ENCODE results near the gene HJURP. TPM values are rescaled to one million over a fixed set of nuclear protein-coding genes. Genes with fewer than 3 reads are reported as not detected.
"Not testable (repeated sequence)": the region's sequence is repeated elsewhere in the genome, so short reads cannot be mapped to it uniquely, and the experiment has no call there.

The HJURP gene, protein sequence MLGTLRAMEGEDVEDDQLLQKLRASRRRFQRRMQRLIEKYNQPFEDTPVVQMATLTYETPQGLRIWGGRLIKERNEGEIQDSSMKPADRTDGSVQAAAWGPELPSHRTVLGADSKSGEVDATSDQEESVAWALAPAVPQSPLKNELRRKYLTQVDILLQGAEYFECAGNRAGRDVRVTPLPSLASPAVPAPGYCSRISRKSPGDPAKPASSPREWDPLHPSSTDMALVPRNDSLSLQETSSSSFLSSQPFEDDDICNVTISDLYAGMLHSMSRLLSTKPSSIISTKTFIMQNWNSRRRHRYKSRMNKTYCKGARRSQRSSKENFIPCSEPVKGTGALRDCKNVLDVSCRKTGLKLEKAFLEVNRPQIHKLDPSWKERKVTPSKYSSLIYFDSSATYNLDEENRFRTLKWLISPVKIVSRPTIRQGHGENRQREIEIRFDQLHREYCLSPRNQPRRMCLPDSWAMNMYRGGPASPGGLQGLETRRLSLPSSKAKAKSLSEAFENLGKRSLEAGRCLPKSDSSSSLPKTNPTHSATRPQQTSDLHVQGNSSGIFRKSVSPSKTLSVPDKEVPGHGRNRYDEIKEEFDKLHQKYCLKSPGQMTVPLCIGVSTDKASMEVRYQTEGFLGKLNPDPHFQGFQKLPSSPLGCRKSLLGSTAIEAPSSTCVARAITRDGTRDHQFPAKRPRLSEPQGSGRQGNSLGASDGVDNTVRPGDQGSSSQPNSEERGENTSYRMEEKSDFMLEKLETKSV
- total RNA-seq: 22.0 and 23.1 TPM in 2 replicates
- long read RNA-seq, transcript HJURP-202 (9 exons, 3,187 nt): major isoform, 90 of 114 reads
- long read RNA-seq, partial matches to known transcripts: 8 of 114 reads
- long read RNA-seq, other reads (novel, unspliced or antisense): 12 of 114 reads

GRCh38 chr2:233854241-233854981, at the start of gene HJURP:
HJURP (minus strand) TSS chr2:233854535; CDS start chr2:233854500, 35 bp downstream.
- Mint-ChIP-seq H3K4me3 (ENCODE audit: low read depth) (peak within 1 kb of the TSS; percentile 92), H3K4me1 (ENCODE audit: low read depth) (peaks cover 19% of the 10 kb centered on the region), H3K27me3 (no peaks in the 10 kb centered on the region), H3K9me3 (ENCODE audit: low read depth) (no peaks in the 10 kb centered on the region), H3K36me3 (ENCODE audit: insufficient read depth) (peaks cover 1% of the 10 kb centered on the region), H3K27ac (peak within 1 kb of the TSS; percentile 95)
- DNase-seq (ENCODE audit: low spot score, unreplicated experiment): peak; percentile 85
- TF ChIP-seq, protein P1, sequence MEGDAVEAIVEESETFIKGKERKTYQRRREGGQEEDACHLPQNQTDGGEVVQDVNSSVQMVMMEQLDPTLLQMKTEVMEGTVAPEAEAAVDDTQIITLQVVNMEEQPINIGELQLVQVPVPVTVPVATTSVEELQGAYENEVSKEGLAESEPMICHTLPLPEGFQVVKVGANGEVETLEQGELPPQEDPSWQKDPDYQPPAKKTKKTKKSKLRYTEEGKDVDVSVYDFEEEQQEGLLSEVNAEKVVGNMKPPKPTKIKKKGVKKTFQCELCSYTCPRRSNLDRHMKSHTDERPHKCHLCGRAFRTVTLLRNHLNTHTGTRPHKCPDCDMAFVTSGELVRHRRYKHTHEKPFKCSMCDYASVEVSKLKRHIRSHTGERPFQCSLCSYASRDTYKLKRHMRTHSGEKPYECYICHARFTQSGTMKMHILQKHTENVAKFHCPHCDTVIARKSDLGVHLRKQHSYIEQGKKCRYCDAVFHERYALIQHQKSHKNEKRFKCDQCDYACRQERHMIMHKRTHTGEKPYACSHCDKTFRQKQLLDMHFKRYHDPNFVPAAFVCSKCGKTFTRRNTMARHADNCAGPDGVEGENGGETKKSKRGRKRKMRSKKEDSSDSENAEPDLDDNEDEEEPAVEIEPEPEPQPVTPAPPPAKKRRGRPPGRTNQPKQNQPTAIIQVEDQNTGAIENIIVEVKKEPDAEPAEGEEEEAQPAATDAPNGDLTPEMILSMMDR (IDR thresholded peaks at IDR 0.05; ENCODE audit: unreplicated experiment): no peak

DNA sequence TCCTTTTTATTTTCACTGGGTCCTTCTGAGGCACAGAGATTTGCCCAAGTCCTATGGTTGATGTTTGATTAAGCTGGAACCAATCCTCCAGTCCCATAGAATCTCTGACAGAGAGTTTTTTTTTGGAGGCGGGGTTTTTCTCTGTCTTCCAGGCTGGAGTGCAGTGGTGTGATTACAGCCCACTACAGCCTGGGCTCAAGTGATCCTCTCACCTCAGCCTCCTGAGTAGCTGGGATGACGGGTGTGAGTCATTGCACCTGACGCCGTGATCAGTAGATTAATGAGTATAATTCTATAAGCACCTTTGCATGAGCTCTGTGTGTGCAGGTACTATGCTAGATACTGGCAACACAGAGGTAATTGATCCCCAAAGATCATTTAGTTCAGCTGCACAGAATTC, 47.5 kb upstream of the HJURP start:
- no peak for DNase-seq (ENCODE audit: low spot score, unreplicated experiment)
- no peaks in the 10 kb centered on the region for H3K4me1 Mint-ChIP-seq (ENCODE audit: low read depth)
- no peak overlapping the region for H3K4me3 Mint-ChIP-seq (ENCODE audit: low read depth)
- H3K27me3 Mint-ChIP-seq: peaks cover 59% of the 10 kb centered on the region
- H3K36me3 Mint-ChIP-seq (ENCODE audit: insufficient read depth): no peaks in the 10 kb centered on the region
- no peaks in the 10 kb centered on the region for H3K9me3 Mint-ChIP-seq (ENCODE audit: low read depth)
- TF ChIP-seq, protein P1 (IDR thresholded peaks at IDR 0.05; ENCODE audit: unreplicated experiment): no peak
- no peak overlapping the region for H3K27ac Mint-ChIP-seq

DNA sequence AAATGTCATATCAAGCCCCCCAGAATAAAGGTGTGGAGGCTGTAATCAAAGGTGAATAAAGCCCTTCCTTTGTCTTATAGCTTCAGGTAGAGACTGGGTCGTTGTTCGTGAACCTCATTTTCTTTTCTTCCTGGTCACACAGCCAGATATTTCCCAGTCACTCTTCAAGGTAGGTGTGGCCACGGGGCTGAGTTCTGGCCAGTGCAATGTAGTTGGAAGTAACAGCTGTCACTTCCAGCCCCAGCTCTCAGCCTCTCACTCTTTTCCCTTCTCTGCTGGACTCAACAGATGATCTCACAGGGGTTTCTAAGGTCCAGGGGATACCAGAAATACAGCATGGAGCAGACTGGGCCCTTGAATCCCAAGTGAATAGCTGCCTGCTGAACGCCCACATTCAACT, 47.0 kb upstream of the HJURP start:
- DNase-seq (ENCODE audit: low spot score, unreplicated experiment): no peak
- TF ChIP-seq, protein P1 (IDR thresholded peaks at IDR 0.05; ENCODE audit: unreplicated experiment): no peak
- H3K27me3 Mint-ChIP-seq: peaks cover 61% of the 10 kb centered on the region
- H3K27ac Mint-ChIP-seq: no peak overlapping the region
- H3K36me3 Mint-ChIP-seq (ENCODE audit: insufficient read depth): no peaks in the 10 kb centered on the region
- H3K4me3 Mint-ChIP-seq (ENCODE audit: low read depth): no peak overlapping the region
- H3K4me1 Mint-ChIP-seq (ENCODE audit: low read depth): no peaks in the 10 kb centered on the region
- no peaks in the 10 kb centered on the region for H3K9me3 Mint-ChIP-seq (ENCODE audit: low read depth)

GRCh38 chr2:233896253-233896652, 41.9 kb upstream of the HJURP start:
- not testable (repeated sequence) for H3K4me3 Mint-ChIP-seq (ENCODE audit: low read depth); DNase-seq (ENCODE audit: low spot score, unreplicated experiment); H3K9me3 Mint-ChIP-seq (ENCODE audit: low read depth); H3K27ac Mint-ChIP-seq; H3K4me1 Mint-ChIP-seq (ENCODE audit: low read depth); H3K36me3 Mint-ChIP-seq (ENCODE audit: insufficient read depth)
- H3K27me3 Mint-ChIP-seq: peaks cover 52% of the 10 kb centered on the region

GRCh38 chr2:233892793-233893192, 38.5 kb upstream of the HJURP start:
- Mint-ChIP-seq H3K4me1 (ENCODE audit: low read depth) (no peaks in the 10 kb centered on the region), H3K9me3 (ENCODE audit: low read depth) (no peaks in the 10 kb centered on the region), H3K36me3 (ENCODE audit: insufficient read depth) (no peaks in the 10 kb centered on the region), H3K4me3 (ENCODE audit: low read depth) (no peak overlapping the region), H3K27me3 (peaks cover 38% of the 10 kb centered on the region), H3K27ac (no peak overlapping the region)
- TF ChIP-seq, protein P1 (IDR thresholded peaks at IDR 0.05; ENCODE audit: unreplicated experiment): no peak
- DNase-seq (ENCODE audit: low spot score, unreplicated experiment): no peak

All from progenitor cell of endocrine pancreas (in vitro differentiated cells).